ENCODE data around the gene RTL10.

RTL10 gene

GRCh38 chr22:19843107-19843856, 11.4 kb downstream of the RTL10 start (continued):
- TF ChIP-seq SALL2 (tag by site-specific recombination; IDR thresholded peaks at IDR 0.05; ENCODE audit: borderline replicate concordance) (no peak), ZFP41 (tag by site-specific recombination; IDR thresholded peaks at IDR 0.05; ENCODE audit: borderline replicate concordance) (no peak), ZNF112 (tag by site-specific recombination; IDR thresholded peaks at IDR 0.05) (no peak), ZNF600 (tag by site-specific recombination; IDR thresholded peaks at IDR 0.05) (no peak), ZNF776 (tag by site-specific recombination; IDR thresholded peaks at IDR 0.05; ENCODE audit: borderline replicate concordance) (no peak), ZBTB1 (tag by site-specific recombination; IDR thresholded peaks at IDR 0.05) (no peak), GFI1B (tag by site-specific recombination; IDR thresholded peaks at IDR 0.05) (no peak), HOXD13 (CRISPR knock-in tag; IDR thresholded peaks at IDR 0.05; ENCODE audit: borderline replicate concordance) (no peak), ZNF654 (tag by site-specific recombination; IDR thresholded peaks at IDR 0.05; ENCODE audit: low read depth) (no peak), ZBTB20 (tag by site-specific recombination; IDR thresholded peaks at IDR 0.05) (peak; percentile 24; the same call in 1 of the 2 replicates), ZNF2 (tag by site-specific recombination; IDR thresholded peaks at IDR 0.05) (no peak), ZNF473 (tag by site-specific recombination; IDR thresholded peaks at IDR 0.05) (no peak), SP2 (tag by site-specific recombination; IDR thresholded peaks at IDR 0.05) (0 out of 2 replicates have a peak, but pooled peaks have one; percentile 6), ZNF311 (tag by site-specific recombination; IDR thresholded peaks at IDR 0.05; ENCODE audit: borderline replicate concordance) (no peak), ZNF660 (tag by site-specific recombination; IDR thresholded peaks at IDR 0.05) (no peak), ZNF366 (tag by site-specific recombination; conservative IDR thresholded peaks at IDR 0.05) (no peak), MYNN (tag by site-specific recombination; IDR thresholded peaks at IDR 0.05; ENCODE audit: borderline replicate concordance) (no peak), ZIC2 (tag by site-specific recombination; IDR thresholded peaks at IDR 0.05) (peak; percentile 27; the same call in 1 of the 2 replicates), ZNF621 (tag by site-specific recombination; IDR thresholded peaks at IDR 0.05) (no peak), ZNF175 (tag by site-specific recombination; IDR thresholded peaks at IDR 0.05) (no peak), ZBTB21 (tag by site-specific recombination; IDR thresholded peaks at IDR 0.05) (no peak), OSR2 (tag by site-specific recombination; IDR thresholded peaks at IDR 0.05) (peak; percentile 29; the same call in 1 of the 2 replicates), ZNF510 (tag by site-specific recombination; IDR thresholded peaks at IDR 0.05; ENCODE audit: insufficient replicate concordance) (no peak), HOXA7 (CRISPR knock-in tag; IDR thresholded peaks at IDR 0.05; ENCODE audit: borderline replicate concordance) (no peak), PRDM4 (tag by site-specific recombination; IDR thresholded peaks at IDR 0.05) (no peak), ZNF791 (tag by site-specific recombination; IDR thresholded peaks at IDR 0.05) (no peak), ZNF174 (tag by site-specific recombination; IDR thresholded peaks at IDR 0.05) (no peak), ZNF549 (tag by site-specific recombination; IDR thresholded peaks at IDR 0.05) (no peak), ZBTB7A (tag by site-specific recombination; IDR thresholded peaks at IDR 0.05; ENCODE audit: low read depth) (no peak), ZNF362 (tag by site-specific recombination; IDR thresholded peaks at IDR 0.05) (no peak), ZNF138 (tag by site-specific recombination; IDR thresholded peaks at IDR 0.05; ENCODE audit: borderline replicate concordance) (no peak), ZNF18 (tag by site-specific recombination; IDR thresholded peaks at IDR 0.05) (no peak), ZNF266 (tag by site-specific recombination; IDR thresholded peaks at IDR 0.05; ENCODE audit: low read depth) (no peak), ZNF37A (tag by site-specific recombination; IDR thresholded peaks at IDR 0.05) (no peak), ZNF521 (tag by site-specific recombination; IDR thresholded peaks at IDR 0.05) (no peak), SP7 (tag by site-specific recombination; IDR thresholded peaks at IDR 0.05) (peak; percentile 91), ZNF670 (tag by site-specific recombination; IDR thresholded peaks at IDR 0.05; ENCODE audit: low read depth) (no peak)
